HG02884 (cell line): ENCODE results near the gene EPHA2.

Source experiments
- ATAC-seq: cut with Tn5 transposase; IDR thresholded peaks from one replicate; pipeline ENCODE4 v1.9.1; 2021; ENCODE audit warnings: mild to moderate bottlenecking, moderate library complexity; ENCODE audit not compliant: unreplicated experiment

Gene EPHA2

DNA sequence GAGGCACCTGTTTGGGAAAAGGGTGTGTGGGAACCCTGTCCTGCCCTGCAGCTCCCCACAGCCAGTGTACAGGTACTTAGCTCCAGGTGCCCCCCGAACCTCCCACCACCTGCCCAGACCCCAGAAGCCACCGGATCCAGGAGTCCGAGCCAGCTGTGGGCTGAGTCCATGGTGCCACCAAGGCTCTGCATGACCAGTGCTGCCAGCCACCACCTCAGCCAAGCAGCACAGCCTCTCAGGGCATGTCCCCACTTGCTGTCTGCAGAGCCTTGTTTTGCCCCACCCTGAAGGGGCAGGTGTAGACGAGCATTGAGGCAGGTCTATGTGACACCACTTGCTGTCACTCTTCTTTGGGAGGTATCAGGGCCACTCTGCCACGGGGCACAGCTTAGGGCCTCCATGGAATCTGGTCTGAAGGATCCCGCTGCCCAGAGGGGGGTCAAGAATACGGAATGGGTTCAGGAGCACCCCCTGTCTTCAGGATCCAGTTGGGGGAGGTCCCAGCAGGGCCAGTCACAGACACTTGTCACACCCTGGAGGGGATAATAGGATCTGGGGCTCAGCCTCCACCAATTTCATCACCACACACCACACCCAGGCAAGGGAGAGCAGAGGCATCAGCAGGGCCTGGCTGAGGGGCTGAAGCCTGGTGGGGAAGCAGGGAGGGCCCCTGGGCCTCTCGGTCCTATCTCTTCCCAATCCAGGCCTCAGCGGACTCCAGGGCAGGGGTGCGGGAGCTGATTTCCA lies 28.9 kb upstream of the EPHA2 start:
- no peak for ATAC-seq

- ATAC-seq: no peak
Observed at GRCh38 chr1:16183765-16184556, 28.1 kb upstream of the EPHA2 start.

DNA sequence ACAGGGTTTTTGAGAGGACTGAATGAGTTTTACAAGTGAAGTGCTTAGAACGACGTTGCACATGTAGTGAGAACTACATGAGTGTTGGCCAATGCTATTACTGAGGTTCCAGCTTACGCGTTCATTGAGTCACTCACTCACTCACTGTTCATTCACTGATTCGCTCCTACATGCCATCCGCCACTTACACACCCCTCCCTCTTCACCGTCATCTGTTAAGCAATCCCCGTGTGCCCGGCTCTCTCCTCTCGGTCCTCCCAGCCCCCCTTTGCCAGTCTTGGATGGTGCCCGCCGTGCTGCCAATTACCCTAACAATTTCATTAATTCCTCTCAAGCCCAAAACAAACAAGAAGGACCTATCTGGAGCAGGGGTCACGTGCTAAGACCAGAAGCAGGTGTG lies 27.3 kb upstream of the EPHA2 start:
- ATAC-seq: no peak

DNA sequence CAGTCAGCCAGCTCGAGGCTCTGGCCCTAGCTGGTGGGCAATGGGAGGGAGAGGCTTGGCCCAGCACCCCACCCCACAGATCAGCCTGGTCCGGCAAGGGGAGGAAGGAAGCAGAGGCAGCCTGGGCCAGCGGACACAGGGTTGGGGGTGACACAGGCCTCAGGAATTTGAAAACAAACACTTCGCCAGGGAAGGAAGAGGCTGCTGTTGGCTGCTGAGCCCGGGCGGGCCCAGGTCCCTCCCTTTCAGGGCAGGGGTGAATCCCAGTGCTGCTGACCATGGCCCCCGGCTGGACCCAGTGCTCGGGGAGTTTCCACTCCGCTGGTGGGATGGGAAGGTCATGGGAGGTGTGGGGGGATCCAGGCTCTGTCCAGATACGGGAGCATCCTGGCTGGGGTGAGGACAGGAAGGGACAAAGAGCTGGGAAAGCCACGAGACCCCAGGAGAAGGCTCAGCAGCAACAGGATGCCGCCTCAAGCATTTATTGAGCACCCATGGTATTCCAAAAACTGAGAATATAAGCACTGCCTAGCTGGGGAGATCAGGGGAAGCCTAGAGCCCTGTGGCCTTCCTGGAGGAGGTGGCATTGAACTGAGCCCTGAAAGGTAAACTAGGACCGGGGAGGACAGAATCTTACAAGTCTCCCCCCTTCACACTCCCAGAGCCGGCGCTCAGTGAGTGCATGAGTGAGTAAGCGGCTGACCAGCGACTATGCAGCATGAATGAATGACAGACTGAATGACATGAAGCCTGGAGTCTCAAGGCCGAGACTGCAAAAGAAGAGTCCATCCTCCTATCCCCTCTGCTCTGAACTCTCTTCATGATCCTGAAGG lies 26.2 kb upstream of the EPHA2 start:
- no peak for ATAC-seq

DNA sequence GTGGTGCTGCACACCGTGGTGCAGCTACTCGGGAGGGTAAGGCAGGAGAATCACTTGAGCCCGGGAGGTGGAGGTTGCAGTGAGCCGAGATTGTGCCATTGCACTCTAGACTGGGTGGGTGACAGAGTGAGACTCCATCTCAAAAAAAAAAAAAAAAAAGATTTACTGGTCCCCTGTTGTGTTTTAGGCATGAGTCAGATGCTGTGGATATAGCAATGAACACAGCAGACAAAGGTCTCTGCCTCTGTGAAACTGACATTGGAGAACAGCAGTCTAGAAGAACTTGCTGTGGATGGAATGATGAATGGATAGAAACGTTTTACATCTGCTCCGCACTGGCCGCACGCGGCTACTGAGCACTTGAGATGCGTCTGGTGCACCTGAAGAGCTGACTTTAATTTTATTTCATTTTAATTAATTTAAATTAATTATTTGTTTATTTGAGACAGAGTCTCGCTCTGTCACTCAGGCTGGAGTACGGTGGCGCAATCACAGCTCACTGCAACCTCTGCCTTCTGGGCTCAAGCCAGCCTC lies 24.5 kb upstream of the EPHA2 start:
- no peak for ATAC-seq

DNA sequence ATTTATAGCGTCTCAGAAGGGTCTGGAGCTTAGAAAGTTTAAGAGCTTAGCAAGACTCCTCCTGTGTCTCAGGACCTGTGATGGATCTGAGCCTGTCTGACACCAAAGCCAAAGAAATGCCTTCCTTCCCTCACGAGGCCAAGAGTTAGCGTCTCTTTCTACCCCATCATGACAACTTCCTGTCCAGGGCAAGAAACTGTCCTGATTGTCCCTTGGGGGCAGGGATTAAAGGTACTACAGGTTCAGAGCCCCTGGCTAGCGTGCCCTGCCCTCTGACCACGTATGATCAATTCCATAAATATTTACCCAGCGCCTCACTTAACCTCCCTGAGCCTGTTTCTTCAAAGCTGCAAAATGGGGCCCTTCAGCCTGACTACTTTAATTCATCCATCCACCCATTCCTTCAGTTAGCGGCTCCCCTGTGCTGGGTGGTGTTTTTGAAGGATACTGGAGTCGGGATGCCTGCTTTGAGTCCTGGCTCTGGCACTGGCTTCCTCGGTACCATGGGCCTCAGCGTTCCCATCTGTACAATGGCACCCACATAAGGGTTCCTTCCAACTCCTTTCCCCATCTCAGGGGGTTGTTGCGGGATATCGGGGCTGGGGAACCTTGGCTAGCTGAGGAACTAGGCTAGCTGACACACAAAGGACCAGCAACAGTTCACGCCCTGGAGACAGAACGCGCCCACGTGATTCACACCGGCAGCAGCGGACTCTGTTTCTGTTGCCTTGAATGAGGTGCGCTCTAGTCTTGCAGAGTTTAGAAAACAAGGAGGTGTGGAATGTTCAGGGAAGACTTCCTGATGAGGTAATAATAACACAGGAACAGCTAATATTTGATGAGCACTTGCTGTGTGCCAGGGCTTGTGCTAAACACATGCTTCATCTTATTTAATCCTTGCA lies 23.0 kb upstream of the EPHA2 start:
- ATAC-seq: no peak

GRCh38 chr1:16177306-16177705 lies 21.4 kb upstream of the EPHA2 start:
- no peak for ATAC-seq

GRCh38 chr1:16176653-16177052 lies 20.8 kb upstream of the EPHA2 start:
- ATAC-seq: no peak

DNA sequence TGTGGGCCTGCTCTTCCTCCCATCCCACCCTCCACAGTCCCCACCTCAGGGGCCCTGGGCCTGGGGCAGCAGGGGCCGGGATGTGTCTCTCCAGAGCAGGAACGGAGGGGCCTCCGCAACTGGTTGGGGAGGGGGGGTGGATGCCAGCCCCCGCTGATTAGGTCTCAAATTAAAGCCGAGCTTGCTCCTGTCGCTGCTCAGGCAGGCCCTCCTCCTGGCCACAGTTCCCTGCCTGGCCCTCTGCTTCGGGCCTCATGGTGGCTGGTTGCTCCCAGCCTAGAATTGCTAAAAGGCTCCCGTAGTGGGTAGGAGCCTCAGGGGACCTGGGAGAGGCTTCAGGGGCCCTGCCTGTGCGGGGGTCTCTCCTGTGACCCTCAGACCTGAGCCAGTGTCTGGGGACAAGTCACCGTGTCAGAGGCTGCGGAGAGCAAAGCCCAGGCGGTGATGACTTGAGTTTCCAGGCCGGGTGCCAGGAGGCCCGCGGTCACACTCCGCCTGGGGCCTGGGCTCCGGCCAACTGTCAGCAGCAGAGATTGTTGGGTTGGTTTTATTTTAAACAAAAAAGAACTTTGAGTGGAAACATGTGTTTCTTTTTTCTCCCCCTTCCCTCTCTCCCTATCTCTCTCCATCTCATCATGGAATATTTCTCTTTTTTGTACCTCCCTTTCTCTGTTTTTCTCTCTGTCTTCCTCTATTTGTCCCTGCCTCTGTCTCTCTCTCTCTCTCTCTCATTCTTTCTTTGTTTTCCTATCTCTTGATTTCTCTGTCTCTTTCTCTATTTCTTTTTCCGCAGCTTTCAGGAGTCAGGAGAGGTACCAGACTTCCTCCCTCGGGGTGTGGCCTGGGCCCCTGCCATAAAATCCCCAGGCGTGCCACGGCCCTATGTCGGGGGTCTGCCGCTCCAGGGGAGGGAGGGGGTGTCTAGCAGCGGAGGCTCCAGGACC lies 20.0 kb upstream of the EPHA2 start:
- ATAC-seq: no peak

- no peak for ATAC-seq
Observed at GRCh38 chr1:16174886-16175598, 19.2 kb upstream of the EPHA2 start.

- ATAC-seq: no peak
Observed at GRCh38 chr1:16174261-16174868, 18.5 kb upstream of the EPHA2 start.

DNA sequence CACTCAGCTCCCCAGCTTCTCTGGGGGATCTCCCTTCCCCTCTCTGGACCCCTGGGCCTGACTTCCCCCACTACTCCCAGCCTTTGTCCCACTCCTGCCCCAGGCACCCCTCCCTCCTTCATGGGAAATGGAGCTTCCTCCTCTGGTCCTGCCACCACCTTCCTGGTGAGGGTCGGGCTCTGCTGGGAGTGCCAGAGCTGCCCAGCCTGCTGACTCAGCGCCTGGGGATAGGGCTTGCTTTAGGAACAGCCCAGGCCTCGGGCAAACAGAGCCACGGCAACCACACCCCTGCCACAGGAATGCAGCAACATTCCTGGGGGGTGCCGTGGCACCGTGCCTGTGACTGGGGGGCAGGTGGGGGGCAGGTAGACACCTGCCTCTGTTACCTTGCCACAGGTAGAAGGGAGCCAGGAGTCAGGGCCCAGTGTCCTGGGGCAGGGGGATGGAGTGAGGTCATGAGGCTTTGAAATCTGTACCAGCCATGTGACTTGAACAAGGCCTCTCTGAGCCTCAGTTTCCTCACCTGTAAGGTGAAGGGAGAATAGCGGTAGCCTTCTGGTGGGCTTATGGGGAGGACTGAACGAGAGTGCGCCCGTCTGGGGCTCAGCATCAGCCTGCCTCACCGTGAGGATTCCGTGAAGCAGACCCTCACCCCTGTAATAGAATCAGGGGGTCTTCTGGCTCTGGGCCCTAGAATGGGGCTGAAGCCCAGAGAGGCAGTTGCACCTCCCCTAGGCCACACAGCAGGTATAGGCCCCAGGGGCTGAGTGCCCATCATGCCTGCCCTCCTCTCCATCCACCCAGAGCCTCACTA lies 17.8 kb upstream of the EPHA2 start:
- ATAC-seq: no peak

DNA sequence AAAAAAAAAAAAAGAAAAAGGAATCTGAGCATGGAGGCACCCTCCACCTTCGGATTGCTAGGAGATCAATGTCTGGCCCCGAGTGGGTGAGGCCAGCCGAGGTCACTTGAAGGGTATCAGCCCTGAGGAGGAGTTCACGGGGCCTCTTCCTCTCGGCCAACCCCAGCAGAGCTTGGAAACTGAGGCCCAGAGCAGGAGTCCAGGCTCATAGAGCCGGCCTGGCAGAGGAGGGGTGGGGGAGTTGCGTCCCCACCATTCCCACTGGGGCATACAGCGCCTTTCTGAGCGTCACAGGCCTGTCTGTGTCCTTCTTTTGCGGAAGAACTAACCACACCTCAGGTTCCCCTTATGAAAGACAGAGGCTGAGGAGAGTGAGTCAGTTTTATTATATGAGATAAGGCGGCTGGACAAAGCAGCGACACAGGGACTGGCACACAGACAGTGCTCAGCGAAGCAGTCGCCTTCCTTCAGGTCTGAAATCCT lies 17.1 kb upstream of the EPHA2 start:
- no peak for ATAC-seq

GRCh38 chr1:16172218-16172830 lies 16.5 kb upstream of the EPHA2 start:
- no peak for ATAC-seq

DNA sequence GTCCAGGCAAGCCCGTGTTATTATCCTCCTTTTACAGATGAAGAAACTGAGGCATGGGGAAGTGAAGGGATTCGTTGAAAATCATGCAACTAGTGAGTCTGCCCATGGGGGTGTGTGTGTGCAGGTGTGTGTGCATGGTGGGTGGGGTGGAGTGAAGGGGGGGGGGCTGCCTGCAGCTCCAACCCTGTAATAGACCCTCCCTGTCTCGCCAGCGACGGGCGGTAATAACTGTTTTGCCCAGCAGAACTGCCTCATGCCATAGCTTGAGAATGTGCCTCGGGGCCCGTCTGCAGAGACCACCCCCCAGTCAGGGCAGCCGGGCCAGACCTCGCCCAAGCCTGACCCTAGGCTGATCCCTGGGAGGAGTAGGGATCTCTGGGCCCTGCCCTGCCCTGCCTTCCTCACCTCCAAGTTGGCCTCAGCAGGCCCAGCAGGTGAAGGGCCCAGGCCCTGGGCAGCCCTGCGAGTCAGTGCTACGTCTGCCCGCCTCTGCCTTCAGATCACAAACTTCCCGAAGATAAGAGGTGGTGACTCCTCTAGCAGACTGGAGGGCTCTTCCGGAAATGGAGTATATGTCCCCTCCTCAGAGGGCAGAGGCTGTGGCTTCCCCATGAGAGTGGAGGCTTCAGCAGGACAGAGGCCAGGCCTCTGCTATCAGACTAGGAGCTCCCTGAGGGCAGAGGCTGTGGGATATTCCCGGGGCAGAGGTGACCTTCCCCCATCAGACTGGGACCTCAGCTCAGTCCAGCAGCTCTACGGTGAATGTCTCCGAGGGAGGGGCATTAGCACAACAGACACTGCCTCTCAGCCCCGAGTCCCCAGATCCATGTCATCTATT lies 15.7 kb upstream of the EPHA2 start:
- no peak for ATAC-seq

GRCh38 chr1:16170283-16170673 lies 14.4 kb upstream of the EPHA2 start:
- no peak for ATAC-seq
